OCI-LY7 (cell line): Measurements from ENCODE around the gene KLHDC9. TPM values are rescaled to one million over a fixed set of nuclear protein-coding genes. Genes with fewer than 3 reads are reported as not detected.

Experiments
- BruUV-seq: library from RNA; stranded (reverse); fragments of 400-500 nt; replicated peaks from 2 replicates; lab custom pipeline; 2021; lab: Mats Ljungman, UMichigan
- CTCF ChIA-PET: fragments of 300-600 bp; sonication (Branson Sonifier 250); formaldehyde crosslinking; loops from one replicate; lab custom pipeline; 2022; ENCODE audit warnings: antibody characterized with exemption; ENCODE audit not compliant: unreplicated experiment; lab: Charles Lee
- POLR2A ChIA-PET: fragments of 300-600 bp; sonication (Branson Sonifier 250); formaldehyde crosslinking; loops from one replicate; lab custom pipeline; 2022; ENCODE audit warnings: antibody characterized with exemption; lab: Charles Lee
- DNase-seq: peaks from one replicate; pipeline ENCODE4 v3.0.0-alpha.2; 2015; ENCODE audit warnings: low spot score
- H2AFZ ChIP-seq: fragments of 200-600 bp; sonication (generic), shearing (Covaris generic); 2 replicates; pipeline ENCODE4 v1.6.1; 2014; ENCODE audit warnings: mild to moderate bottlenecking, antibody characterized with exemption, low read length, moderate library complexity
- H3K27ac ChIP-seq: fragments of 200-600 bp; sonication (generic); 2 replicates; pipeline ENCODE4 v1.5.1; 2014; ENCODE audit warnings: mixed run types, low read depth, mild to moderate bottlenecking, moderate library complexity, low read length, inconsistent platforms; ENCODE audit not compliant: poor library complexity, severe bottlenecking
- H3K36me3 ChIP-seq: fragments of 200-600 bp; sonication (generic); 2 replicates; pipeline ENCODE4 v1.6.1; 2014; ENCODE audit warnings: mild to moderate bottlenecking, antibody characterized with exemption, low read length, moderate library complexity, mixed read lengths; ENCODE audit not compliant: insufficient read depth
- H3K4me1 ChIP-seq: fragments of 200-600 bp; sonication (generic); 2 replicates; pipeline ENCODE4 v1.5.1; 2014; ENCODE audit warnings: mild to moderate bottlenecking, low read length; ENCODE audit not compliant: insufficient read depth, poor library complexity, severe bottlenecking
- H3K4me2 ChIP-seq: fragments of 200-600 bp; sonication (generic); 2 replicates; pipeline ENCODE4 v1.6.1; 2014; ENCODE audit warnings: mild to moderate bottlenecking, low read length
- H3K4me3 ChIP-seq: fragments of 200-600 bp; sonication (generic); 2 replicates; pipeline ENCODE4 v1.5.1; 2014; ENCODE audit warnings: mild to moderate bottlenecking, low read depth, low read length; ENCODE audit not compliant: poor library complexity, severe bottlenecking
- H3K79me2 ChIP-seq: fragments of 200-600 bp; sonication (generic); 2 replicates; pipeline ENCODE4 v1.6.1; 2016; ENCODE audit warnings: low read depth, mild to moderate bottlenecking, low read length, moderate library complexity, mixed read lengths; ENCODE audit not compliant: insufficient read depth
- H3K9me2 ChIP-seq: fragments of 200-600 bp; sonication (generic); 2 replicates; pipeline ENCODE4 v1.6.1; 2016; ENCODE audit warnings: mild to moderate bottlenecking, low read length, mixed read lengths; ENCODE audit not compliant: insufficient read depth
- H3K9me3 ChIP-seq: fragments of 200-600 bp; sonication (generic); 2 replicates; pipeline ENCODE4 v1.6.1; 2014; ENCODE audit warnings: mild to moderate bottlenecking, mixed run types, low read length, mixed read lengths
- H4K20me1 ChIP-seq: fragments of 200-600 bp; sonication (generic); 2 replicates; pipeline ENCODE4 v1.6.1; 2014; ENCODE audit warnings: mild to moderate bottlenecking, antibody characterized with exemption, low read length, moderate library complexity, mixed read lengths; ENCODE audit not compliant: insufficient read depth
- EZH2phosphoT487 ChIP-seq: fragments of 200-600 bp; sonication (generic); IDR thresholded peaks from 2 replicates; pipeline ENCODE4 v1.6.1; 2018; ENCODE audit warnings: low read depth, borderline replicate concordance, mild to moderate bottlenecking, mixed run types, antibody characterized with exemption, low read length, moderate library complexity, mixed read lengths
- intact Hi-C: fragments of 100-400 bp; cut with micrococcal nuclease; formaldehyde crosslinking; loops from one replicate; pipeline ENCODE4 v1.10.0; 2022; ENCODE audit not compliant: unreplicated experiment
- total RNA-seq, 2 experiments: library from RNA; depleted of rRNA in 1 of 2; stranded (reverse); fragments of >200 nt in 1 of 2; shearing (Covaris generic) in 1 of 2; gene quantifications; 2 replicates each; pipeline ENCODE4 v1.2.3, GENCODE V29; 2014 to 2022
- TF ChIP-seq, protein P1 (sequence below): fragments of 200-600 bp; sonication (generic); conservative IDR thresholded peaks from 2 replicates; pipeline ENCODE4 v1.5.1; 2014; ENCODE audit warnings: mild to moderate bottlenecking, antibody characterized with exemption, low read length, moderate library complexity, mixed read lengths

Gene KLHDC9
- total RNA-seq, 2 experiments from 2014 or later = 0.95 to 1.3 TPM

DNA sequence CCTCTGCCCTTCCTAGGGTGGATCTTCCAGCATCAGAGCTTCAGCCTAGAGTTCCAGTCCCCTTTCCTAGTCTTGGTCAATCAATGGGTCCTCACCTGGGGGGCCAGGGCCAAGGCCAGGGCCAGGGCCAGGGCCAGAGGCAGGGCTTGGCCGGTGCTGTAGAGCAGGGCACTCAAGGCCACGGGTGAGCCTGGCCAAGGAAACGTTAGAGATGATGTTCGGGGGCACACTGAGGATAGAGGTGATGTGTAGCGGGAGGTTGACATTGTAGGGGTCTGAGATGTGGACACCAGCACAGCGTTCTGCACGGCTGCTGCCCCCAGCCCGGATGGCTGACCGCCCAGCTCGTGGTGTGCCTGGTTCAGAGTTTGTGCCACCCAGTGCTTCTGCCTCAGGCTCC, 46.9 kb upstream of the KLHDC9 start:
- no peak overlapping the region for H3K27ac ChIP-seq
- DNase-seq = no peak
- intact Hi-C loops = no loop called here
- CTCF ChIA-PET = interaction anchor here (0.7 kb wide), 1 partner anchor 117 kb away, joined by 3 read pairs; no protein-coding TSS in a partner anchor
- no peak overlapping the region for H3K4me3 ChIP-seq
- H3K9me2 ChIP-seq = no peaks in the 10 kb centered on the region
- POLR2A ChIA-PET = interaction anchor here (0.5 to 0.7 kb wide), 2 partner anchors 9 to 49 kb away, joined by 3 to 7 read pairs; no protein-coding TSS in a partner anchor
- peaks cover 20% of the 10 kb centered on the region for H3K4me1 ChIP-seq
- H2AFZ ChIP-seq = no peak overlapping the region
- no peaks in the 10 kb centered on the region for H4K20me1 ChIP-seq
- peaks cover 4% of the 10 kb centered on the region; the same call in 1 of the 2 replicates for H3K79me2 ChIP-seq
- peaks cover 89% of the 10 kb centered on the region for H3K36me3 ChIP-seq
- H3K9me3 ChIP-seq = no peaks in the 10 kb centered on the region
- BruUV-seq = no TSS peak
- TF ChIP-seq EZH2phosphoT487 = no peak
- TF ChIP-seq, protein P1, sequence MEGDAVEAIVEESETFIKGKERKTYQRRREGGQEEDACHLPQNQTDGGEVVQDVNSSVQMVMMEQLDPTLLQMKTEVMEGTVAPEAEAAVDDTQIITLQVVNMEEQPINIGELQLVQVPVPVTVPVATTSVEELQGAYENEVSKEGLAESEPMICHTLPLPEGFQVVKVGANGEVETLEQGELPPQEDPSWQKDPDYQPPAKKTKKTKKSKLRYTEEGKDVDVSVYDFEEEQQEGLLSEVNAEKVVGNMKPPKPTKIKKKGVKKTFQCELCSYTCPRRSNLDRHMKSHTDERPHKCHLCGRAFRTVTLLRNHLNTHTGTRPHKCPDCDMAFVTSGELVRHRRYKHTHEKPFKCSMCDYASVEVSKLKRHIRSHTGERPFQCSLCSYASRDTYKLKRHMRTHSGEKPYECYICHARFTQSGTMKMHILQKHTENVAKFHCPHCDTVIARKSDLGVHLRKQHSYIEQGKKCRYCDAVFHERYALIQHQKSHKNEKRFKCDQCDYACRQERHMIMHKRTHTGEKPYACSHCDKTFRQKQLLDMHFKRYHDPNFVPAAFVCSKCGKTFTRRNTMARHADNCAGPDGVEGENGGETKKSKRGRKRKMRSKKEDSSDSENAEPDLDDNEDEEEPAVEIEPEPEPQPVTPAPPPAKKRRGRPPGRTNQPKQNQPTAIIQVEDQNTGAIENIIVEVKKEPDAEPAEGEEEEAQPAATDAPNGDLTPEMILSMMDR = no peak
- H3K4me2 ChIP-seq = no peak overlapping the region

DNA sequence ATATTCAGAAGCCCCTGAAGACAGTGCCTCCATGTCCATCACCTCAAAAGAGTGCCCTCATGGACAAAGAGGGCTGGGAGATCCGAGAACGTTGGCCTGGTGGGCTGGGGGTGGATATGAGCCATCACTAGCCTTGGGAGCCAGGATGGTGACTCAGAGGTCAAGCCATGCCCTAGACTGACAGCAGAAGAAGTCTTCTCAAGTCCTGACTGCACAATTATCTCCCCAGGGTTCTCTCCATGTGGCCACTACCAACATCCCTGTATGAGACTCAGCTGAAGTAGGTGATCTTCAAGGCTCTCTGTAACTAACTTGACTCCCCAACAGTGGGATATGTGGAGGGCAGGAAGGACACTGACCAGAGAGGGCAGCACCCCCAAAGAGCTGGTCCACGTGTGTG, 45.3 kb upstream of the KLHDC9 start:
- no peak overlapping the region for H2AFZ ChIP-seq
- CTCF ChIA-PET = no interaction called here
- no TSS peak for BruUV-seq

DNA sequence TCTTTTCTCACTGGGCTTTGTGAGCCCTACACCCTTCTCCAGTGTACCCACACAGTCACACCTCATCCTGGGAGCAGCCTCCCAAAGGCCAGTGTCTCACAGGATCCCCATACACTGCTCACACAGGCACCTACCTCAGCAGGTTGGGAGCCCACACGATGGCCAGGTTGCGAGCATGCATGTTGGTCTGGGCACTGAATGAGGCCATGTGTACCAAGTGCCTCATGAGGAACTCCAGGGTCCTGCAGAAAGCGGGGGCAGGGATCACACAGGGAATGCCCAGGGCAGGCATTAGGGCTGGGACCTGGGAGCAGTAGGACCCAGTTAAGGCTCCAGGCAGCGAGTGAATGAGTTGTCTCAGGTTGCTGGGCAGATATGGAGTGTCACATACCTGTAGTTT, 43.9 kb upstream of the KLHDC9 start:
- Histone ChIP-seq H2AFZ (no peak overlapping the region), H3K27ac (no peak overlapping the region), H3K79me2 (peaks cover 4% of the 10 kb centered on the region; the same call in 1 of the 2 replicates), H3K4me3 (no peak overlapping the region), H3K9me2 (no peaks in the 10 kb centered on the region), H3K4me2 (no peak overlapping the region), H4K20me1 (no peaks in the 10 kb centered on the region), H3K9me3 (no peaks in the 10 kb centered on the region), H3K36me3 (peaks cover 94% of the 10 kb centered on the region), H3K4me1 (no peaks in the 10 kb centered on the region)
- no peak for DNase-seq
- no TSS peak for BruUV-seq
- TF ChIP-seq, protein P1 = no peak
- no peak for TF ChIP-seq EZH2phosphoT487
- ChIA-PET CTCF (interaction anchor here (1.0 to 1.3 kb wide), 2 partner anchors 9 to 16 kb away, joined by 3 to 4 read pairs; partner anchors contain the start of genes ARHGAP30 and USF1), POLR2A (interaction anchor here (1.4 kb wide), 1 partner anchor 16 kb away, joined by 4 read pairs; the partner anchor contains the start of gene ARHGAP30)
- intact Hi-C loops = no loop called here

More for the DNA sequence above, 45.3 kb upstream of the KLHDC9 start:
- intact Hi-C loops = no loop called here
- POLR2A ChIA-PET = no interaction called here
- Histone ChIP-seq H3K36me3 (peaks cover 96% of the 10 kb centered on the region), H3K4me2 (no peak overlapping the region), H3K4me3 (no peak overlapping the region), H3K27ac (no peak overlapping the region), H3K9me2 (no peaks in the 10 kb centered on the region), H4K20me1 (no peaks in the 10 kb centered on the region), H3K9me3 (no peaks in the 10 kb centered on the region), H3K4me1 (peaks cover 3% of the 10 kb centered on the region), H3K79me2 (peaks cover 4% of the 10 kb centered on the region; the same call in 1 of the 2 replicates)
- DNase-seq = no peak
- no peak for TF ChIP-seq EZH2phosphoT487
- TF ChIP-seq, protein P1 = no peak
